SW480 (cell line): ENCODE data around the gene SAGE1.
"Not testable (repeated sequence)": the region's sequence is repeated elsewhere in the genome, so short reads cannot be mapped to it uniquely, and the experiment has no call there.

Experiments used
- DNase-seq: peaks from one replicate; pipeline ENCODE4 v3.0.0-alpha.2; 2016; ENCODE audit warnings: low spot score

SAGE1 gene, protein sequence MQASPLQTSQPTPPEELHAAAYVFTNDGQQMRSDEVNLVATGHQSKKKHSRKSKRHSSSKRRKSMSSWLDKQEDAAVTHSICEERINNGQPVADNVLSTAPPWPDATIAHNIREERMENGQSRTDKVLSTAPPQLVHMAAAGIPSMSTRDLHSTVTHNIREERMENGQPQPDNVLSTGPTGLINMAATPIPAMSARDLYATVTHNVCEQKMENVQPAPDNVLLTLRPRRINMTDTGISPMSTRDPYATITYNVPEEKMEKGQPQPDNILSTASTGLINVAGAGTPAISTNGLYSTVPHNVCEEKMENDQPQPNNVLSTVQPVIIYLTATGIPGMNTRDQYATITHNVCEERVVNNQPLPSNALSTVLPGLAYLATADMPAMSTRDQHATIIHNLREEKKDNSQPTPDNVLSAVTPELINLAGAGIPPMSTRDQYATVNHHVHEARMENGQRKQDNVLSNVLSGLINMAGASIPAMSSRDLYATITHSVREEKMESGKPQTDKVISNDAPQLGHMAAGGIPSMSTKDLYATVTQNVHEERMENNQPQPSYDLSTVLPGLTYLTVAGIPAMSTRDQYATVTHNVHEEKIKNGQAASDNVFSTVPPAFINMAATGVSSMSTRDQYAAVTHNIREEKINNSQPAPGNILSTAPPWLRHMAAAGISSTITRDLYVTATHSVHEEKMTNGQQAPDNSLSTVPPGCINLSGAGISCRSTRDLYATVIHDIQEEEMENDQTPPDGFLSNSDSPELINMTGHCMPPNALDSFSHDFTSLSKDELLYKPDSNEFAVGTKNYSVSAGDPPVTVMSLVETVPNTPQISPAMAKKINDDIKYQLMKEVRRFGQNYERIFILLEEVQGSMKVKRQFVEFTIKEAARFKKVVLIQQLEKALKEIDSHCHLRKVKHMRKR

DNA sequence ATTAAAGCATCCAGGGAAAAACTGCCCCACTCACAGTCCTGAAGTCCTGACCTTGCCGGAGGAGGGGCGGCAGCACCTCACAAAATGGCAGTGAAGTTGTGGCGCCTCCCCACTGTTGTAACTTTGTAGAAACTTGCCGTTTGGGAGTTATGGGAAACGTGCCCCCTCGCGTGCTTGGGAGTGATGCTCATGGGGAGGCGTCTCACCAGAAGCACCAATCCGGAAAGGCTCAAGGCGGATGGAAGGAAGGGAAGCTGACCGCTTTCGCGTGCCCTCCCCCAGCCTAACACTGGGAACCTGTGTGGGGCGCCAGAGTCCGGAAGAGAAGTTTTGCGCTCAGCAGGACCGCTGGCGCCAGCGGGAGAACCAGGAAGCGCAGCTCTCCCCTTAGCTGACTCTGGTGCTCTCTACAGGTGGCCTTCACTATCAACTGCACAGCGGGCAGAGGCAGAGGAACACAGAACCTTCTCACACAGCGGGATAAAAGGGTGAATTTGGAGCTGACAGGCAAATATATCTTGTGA is at the start of gene SAGE1, which contains the start of gene CT45A10:
Gene SAGE1 (plus strand): TSS at position 423 of the 524 bp plus-strand sequence. CDS start 2,527 bp downstream, outside the sequence.
Gene CT45A10 (minus strand): TSS at position 151 of the 524 bp plus-strand sequence. CDS start 8,100 bp downstream, outside the sequence.
- DNase-seq = no peak

DNA sequence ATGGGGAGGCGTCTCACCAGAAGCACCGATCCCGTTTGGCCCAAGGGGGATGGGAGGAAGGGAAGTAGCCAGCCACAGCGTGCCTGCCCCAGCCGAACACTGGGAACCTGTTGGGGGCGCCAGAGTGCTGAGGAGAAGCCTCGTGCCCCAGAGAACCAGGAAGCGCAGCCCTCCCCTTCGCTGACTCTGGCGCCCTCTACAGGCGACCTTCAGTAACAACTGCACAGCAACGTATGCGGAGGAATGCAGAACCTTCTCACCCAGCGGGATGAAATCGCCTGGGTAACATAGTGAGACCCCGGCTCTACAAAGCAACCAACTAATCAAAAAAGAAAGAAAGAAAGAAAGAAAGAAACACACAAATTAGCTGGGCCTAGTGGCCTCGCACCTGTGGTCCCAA is 39.1 kb upstream of the SAGE1 start, which contains the start of gene CT45A8:
Gene CT45A8 (minus strand): TSS at position 101 of the 400 bp plus-strand sequence. CDS start 3,755 bp downstream, outside the sequence.
- DNase-seq = not testable (repeated sequence)

DNA sequence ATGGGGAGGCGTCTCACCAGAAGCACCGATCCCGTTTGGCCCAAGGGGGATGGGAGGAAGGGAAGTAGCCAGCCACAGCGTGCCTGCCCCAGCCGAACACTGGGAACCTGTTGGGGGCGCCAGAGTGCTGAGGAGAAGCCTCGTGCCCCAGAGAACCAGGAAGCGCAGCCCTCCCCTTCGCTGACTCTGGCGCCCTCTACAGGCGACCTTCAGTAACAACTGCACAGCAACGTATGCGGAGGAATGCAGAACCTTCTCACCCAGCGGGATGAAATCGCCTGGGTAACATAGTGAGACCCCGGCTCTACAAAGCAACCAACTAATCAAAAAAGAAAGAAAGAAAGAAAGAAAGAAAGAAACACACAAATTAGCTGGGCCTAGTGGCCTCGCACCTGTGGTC is 21.8 kb upstream of the SAGE1 start, which contains the start of gene CT45A9:
Gene CT45A9 (minus strand): TSS at position 101 of the 400 bp plus-strand sequence. CDS start 3,751 bp downstream, outside the sequence.
- not testable (repeated sequence) for DNase-seq

DNA sequence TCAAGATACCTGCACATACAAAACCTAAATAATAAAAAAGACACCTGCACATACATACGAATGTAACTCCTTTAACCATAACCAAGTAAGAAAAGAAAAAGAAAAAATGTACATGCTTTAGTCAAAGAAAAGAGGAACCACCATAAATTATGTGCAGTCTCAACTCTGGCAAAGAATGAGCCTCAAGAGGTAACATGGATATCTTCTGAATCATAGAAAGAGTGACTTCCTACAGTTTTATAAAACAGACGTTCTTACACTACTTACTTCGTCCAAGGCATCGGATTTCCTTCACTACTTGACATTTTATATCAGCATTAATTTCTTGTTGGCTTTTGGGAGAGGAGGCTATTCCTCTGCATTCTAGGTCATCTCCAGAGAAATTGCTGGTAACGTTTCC is 10.8 kb upstream of the SAGE1 start:
- not testable (repeated sequence) for DNase-seq

DNA sequence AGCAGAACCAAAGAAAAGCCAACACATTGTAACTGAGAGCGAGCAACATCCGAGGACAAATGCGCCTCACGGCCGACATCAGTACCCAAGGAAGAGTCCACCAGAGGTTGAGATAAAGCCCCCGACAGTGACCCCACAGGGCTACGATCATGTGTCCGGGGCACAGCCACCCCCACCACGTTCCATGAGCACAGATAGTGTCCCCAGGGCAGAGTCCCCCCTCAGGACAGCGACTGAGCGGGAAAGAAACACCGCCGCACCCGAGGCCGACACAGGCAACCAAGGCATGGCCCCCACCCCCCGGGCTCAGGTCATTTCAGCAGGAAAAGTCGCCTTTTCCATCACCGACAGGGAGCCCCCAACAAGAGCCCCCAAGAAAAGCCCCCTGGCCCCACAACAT is 5.3 kb upstream of the SAGE1 start:
- not testable (repeated sequence) for DNase-seq

- not testable (repeated sequence) for DNase-seq
These were observed 4.5 kb upstream of the SAGE1 start for GRCh38 chrX:135888976-135889375.

DNA sequence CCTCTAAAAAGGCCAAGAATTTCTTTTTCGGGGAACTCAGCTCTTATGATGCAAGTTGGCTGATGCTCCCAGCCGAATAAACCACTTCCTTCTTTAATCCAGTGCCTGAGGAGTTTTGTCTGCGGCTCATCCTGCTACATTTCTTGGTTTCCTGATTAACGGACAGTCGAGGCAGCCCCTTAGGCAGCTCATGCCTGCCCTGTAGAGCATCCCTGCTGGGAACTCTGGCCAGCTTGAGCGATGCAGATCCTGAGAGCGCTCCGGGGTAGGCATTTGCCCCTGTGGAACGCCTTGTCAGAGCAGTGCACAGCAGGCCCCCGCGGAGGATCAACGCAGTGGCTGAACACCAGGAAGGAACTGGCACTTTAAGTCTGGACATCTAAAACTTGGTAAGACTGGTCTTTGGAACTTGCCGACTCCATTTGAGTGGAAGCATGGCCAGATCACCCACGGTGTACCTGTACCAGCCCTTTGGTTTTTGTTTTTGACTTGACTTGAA is 3.4 kb upstream of the SAGE1 start:
- DNase-seq = no peak

DNA sequence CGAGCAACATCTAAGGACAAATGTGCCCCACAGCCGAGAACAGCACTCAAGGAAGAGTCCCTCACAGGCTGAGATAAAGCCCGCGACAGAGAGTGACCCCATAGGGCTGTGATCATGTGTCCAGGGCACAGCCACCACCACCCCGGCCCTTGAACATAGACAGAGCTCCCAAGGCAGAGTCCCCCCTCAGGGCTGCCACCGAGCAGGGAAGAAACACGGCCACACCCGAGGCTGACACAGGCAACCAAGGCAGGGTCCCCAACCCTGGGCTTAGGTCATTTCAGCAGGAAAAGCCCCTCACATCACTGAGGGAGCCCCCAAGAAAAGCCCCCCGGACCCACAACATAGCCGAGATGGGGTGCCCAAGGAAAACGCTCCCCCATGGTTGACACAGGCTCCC is 735 bp upstream of the SAGE1 start:
- DNase-seq = no peak

- DNase-seq = no peak
These were observed 16.7 kb downstream of the SAGE1 start for GRCh38 chrX:135910251-135910650.

DNA sequence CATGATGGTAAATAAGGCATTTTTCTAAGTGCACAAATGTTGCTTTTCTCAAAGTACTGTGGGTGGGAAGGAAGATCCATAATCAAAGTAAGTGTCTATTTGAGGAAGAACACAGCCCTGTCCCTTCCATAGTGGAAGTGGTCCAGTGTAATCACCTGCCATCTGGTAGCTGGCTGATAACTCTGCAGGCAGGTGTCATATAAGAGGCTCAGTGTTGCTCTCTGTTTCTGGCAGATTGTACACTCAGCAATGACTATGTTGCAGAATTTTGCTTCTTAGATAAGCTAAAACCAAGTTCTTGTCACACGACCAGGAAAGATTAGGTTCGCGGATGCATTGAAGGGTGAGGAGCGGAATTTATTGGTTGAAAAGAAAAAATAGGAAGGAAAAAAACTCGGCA is 20.9 kb downstream of the SAGE1 start:
- no peak for DNase-seq

GRCh38 chrX:135920516-135920915 is 27.0 kb downstream of the SAGE1 start:
- DNase-seq = not testable (repeated sequence)

DNA sequence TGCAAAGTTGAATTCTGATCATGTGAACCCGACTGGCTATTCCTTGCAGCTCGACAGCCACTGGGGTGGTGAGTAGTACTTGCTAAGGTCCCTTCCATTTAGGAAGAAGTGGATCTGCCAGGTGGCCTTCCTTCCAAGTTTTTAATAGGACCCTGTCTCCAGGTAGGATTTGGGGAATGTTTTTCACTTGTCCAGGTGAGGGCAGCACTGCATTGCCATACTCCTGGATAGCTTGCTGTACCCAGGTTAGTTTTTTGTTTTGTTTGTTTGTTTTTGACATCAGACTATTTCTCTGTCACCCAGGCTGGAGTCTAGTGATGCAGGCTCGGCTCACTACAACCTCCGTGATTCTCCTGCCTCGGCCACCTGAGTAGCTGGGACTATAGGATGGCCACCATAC is 29.8 kb downstream of the SAGE1 start:
- DNase-seq = peak; percentile 6

DNA sequence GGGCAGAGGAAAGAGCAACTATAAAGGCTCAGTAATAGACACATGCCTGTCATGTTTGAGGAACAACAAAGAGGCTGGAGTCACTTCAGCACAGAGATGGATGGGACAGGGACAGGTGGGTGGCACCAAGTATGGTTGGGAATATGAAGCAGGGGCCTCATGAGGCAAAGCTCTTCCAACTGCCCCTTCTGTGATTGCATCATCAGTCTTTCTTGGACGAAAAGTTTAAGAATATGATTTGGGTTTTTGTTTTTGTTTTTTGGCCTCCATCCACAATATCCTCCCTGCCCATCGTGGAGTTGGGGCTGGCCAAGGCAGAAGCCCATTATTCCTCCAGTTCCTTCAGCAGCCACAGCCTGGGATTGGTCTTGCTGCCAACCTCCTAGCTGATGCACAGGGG is 34.4 kb downstream of the SAGE1 start:
- DNase-seq = no peak

GRCh38 chrX:135931644-135932487 is 38.4 kb downstream of the SAGE1 start:
- DNase-seq = peak; percentile 48

- DNase-seq = no peak
These were observed 51.0 kb downstream of the SAGE1 start for GRCh38 chrX:135944486-135944885.

DNA sequence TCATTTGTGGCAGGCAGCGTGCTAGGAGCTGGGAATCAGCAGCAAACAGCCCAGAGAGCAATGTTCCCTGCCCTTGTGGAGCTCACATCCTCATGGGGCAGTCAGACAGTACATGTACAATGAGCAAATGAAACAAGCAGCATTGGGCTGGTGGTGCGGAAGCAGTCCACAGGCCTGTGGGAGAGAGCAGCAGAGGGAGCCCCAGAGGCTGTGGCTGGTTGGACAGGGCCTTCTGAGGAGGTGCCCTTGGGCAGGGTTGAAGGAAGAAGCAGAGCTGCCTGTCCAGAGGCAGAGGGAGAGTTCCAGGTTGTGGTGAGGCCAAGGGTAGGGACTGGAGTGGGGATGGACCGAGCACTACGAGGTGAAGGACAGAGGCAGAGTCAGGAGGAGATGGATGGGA is 57.8 kb downstream of the SAGE1 start:
- DNase-seq = no peak
